Dendritic cell treated with granulocyte-macrophage colony-stimulating factor and Interleukin-4, amounts not matched to agents 40 ng/mL and 50 ng/mL, for 4 days (primary cell): ENCODE data around the gene VSTM2B.
"Not testable (repeated sequence)": the region's sequence is repeated elsewhere in the genome, so short reads cannot be mapped to it uniquely, and the experiment has no call there.

Experiments
- H3K27ac Mint-ChIP-seq: one replicate; pipeline ENCODE4 v1.8.0; 2022; ENCODE audit warnings: mild to moderate bottlenecking, mixed read lengths
- H3K27me3 Mint-ChIP-seq: one replicate; pipeline ENCODE4 v1.8.0; 2022; ENCODE audit warnings: mild to moderate bottlenecking, mixed read lengths
- H3K36me3 Mint-ChIP-seq: one replicate; pipeline ENCODE4 v1.8.0; 2022; ENCODE audit warnings: low read depth, mixed read lengths
- H3K4me1 Mint-ChIP-seq: one replicate; pipeline ENCODE4 v1.8.0; 2022; ENCODE audit warnings: low read depth, mixed read lengths
- H3K4me3 Mint-ChIP-seq: one replicate; pipeline ENCODE4 v1.8.0; 2022; ENCODE audit warnings: mild to moderate bottlenecking, moderate library complexity, mixed read lengths
- H3K9me3 Mint-ChIP-seq: one replicate; pipeline ENCODE4 v1.8.0; 2022; ENCODE audit warnings: mixed read lengths
- intact Hi-C: fragments of 100-400 bp; cut with micrococcal nuclease; formaldehyde crosslinking; loops from one replicate; pipeline ENCODE4 v1.15.0; 2022

VSTM2B gene

GRCh38 chr19:29525901-29526729, at the start of gene VSTM2B:
Gene VSTM2B (plus strand): TSS chr19:29525994. CDS start chr19:29526584, 590 bp downstream.
- H3K9me3 Mint-ChIP-seq, result no peaks in the 10 kb centered on the region
- no peak within 1 kb of the TSS for H3K4me3 Mint-ChIP-seq
- no peaks in the 10 kb centered on the region for H3K36me3 Mint-ChIP-seq
- no peak within 1 kb of the TSS for H3K27ac Mint-ChIP-seq
- H3K4me1 Mint-ChIP-seq, result peaks cover 7% of the 10 kb centered on the region
- intact Hi-C loops, result no loop called here
- peaks cover 70% of the 10 kb centered on the region for H3K27me3 Mint-ChIP-seq

- H3K9me3 Mint-ChIP-seq, result peaks cover 22% of the 10 kb centered on the region
- no peaks in the 10 kb centered on the region for H3K36me3 Mint-ChIP-seq
- H3K27ac Mint-ChIP-seq, result no peak overlapping the region
- intact Hi-C loops, result no loop called here
- no peaks in the 10 kb centered on the region for H3K4me1 Mint-ChIP-seq
- H3K27me3 Mint-ChIP-seq, result no peaks in the 10 kb centered on the region
- H3K4me3 Mint-ChIP-seq, result no peak overlapping the region
Observed at GRCh38 chr19:29476528-29476927, 49.3 kb upstream of the VSTM2B start.

GRCh38 chr19:29477831-29478577, 47.8 kb upstream of the VSTM2B start:
- H3K27me3 Mint-ChIP-seq, result no peaks in the 10 kb centered on the region

GRCh38 chr19:29478578-29479565, 46.9 kb upstream of the VSTM2B start:
- Mint-ChIP-seq H3K9me3 (peaks cover 33% of the 10 kb centered on the region), H3K36me3 (no peaks in the 10 kb centered on the region), H3K27me3 (no peaks in the 10 kb centered on the region), H3K4me3 (no peak overlapping the region), H3K4me1 (no peaks in the 10 kb centered on the region), H3K27ac (no peak overlapping the region)
- intact Hi-C loops, result no loop called here

More at GRCh38 chr19:29477831-29478577, 47.8 kb upstream of the VSTM2B start:
- intact Hi-C loops, result no loop called here
- Mint-ChIP-seq H3K9me3 (peaks cover 33% of the 10 kb centered on the region), H3K4me1 (no peaks in the 10 kb centered on the region), H3K36me3 (no peaks in the 10 kb centered on the region), H3K27ac (no peak overlapping the region), H3K4me3 (no peak overlapping the region)

GRCh38 chr19:29479941-29480340, 45.9 kb upstream of the VSTM2B start:
- Mint-ChIP-seq H3K27me3 (no peaks in the 10 kb centered on the region), H3K4me3 (no peak overlapping the region), H3K4me1 (no peaks in the 10 kb centered on the region), H3K27ac (no peak overlapping the region), H3K36me3 (no peaks in the 10 kb centered on the region), H3K9me3 (peaks cover 33% of the 10 kb centered on the region)
- intact Hi-C loops, result no loop called here

GRCh38 chr19:29480507-29480906, 45.3 kb upstream of the VSTM2B start:
- H3K4me3 Mint-ChIP-seq, result no peak overlapping the region
- no peaks in the 10 kb centered on the region for H3K36me3 Mint-ChIP-seq

GRCh38 chr19:29482855-29483640, 42.7 kb upstream of the VSTM2B start:
- intact Hi-C loops, result no loop called here
- Mint-ChIP-seq H3K4me1 (no peaks in the 10 kb centered on the region), H3K4me3 (no peak overlapping the region), H3K27me3 (no peaks in the 10 kb centered on the region), H3K27ac (no peak overlapping the region), H3K36me3 (no peaks in the 10 kb centered on the region), H3K9me3 (peaks cover 33% of the 10 kb centered on the region)

More at GRCh38 chr19:29480507-29480906, 45.3 kb upstream of the VSTM2B start:
- H3K27ac Mint-ChIP-seq, result no peak overlapping the region
- no peaks in the 10 kb centered on the region for H3K27me3 Mint-ChIP-seq
- peaks cover 33% of the 10 kb centered on the region for H3K9me3 Mint-ChIP-seq
- no peaks in the 10 kb centered on the region for H3K4me1 Mint-ChIP-seq
- intact Hi-C loops, result no loop called here

GRCh38 chr19:29483641-29483920, 42.2 kb upstream of the VSTM2B start:
- no peak overlapping the region for H3K27ac Mint-ChIP-seq
- no peak overlapping the region for H3K4me3 Mint-ChIP-seq
- no peaks in the 10 kb centered on the region for H3K27me3 Mint-ChIP-seq
- peaks cover 33% of the 10 kb centered on the region for H3K9me3 Mint-ChIP-seq
- no peaks in the 10 kb centered on the region for H3K36me3 Mint-ChIP-seq
- H3K4me1 Mint-ChIP-seq, result no peaks in the 10 kb centered on the region
- intact Hi-C loops, result no loop called here

GRCh38 chr19:29483944-29484581, 41.7 kb upstream of the VSTM2B start:
- no peaks in the 10 kb centered on the region for H3K27me3 Mint-ChIP-seq
- H3K4me3 Mint-ChIP-seq, result no peak overlapping the region
- peaks cover 33% of the 10 kb centered on the region for H3K9me3 Mint-ChIP-seq
- intact Hi-C loops, result no loop called here
- no peaks in the 10 kb centered on the region for H3K4me1 Mint-ChIP-seq
- H3K36me3 Mint-ChIP-seq, result no peaks in the 10 kb centered on the region
- H3K27ac Mint-ChIP-seq, result no peak overlapping the region

- no peaks in the 10 kb centered on the region for H3K36me3 Mint-ChIP-seq
- intact Hi-C loops, result no loop called here
- peaks cover 27% of the 10 kb centered on the region for H3K9me3 Mint-ChIP-seq
- H3K27ac Mint-ChIP-seq, result no peak overlapping the region
- H3K27me3 Mint-ChIP-seq, result no peaks in the 10 kb centered on the region
- H3K4me1 Mint-ChIP-seq, result no peaks in the 10 kb centered on the region
- no peak overlapping the region for H3K4me3 Mint-ChIP-seq
Observed at GRCh38 chr19:29484876-29485275, 40.9 kb upstream of the VSTM2B start.

GRCh38 chr19:29485293-29485692, 40.5 kb upstream of the VSTM2B start:
- Mint-ChIP-seq H3K27me3 (no peaks in the 10 kb centered on the region), H3K36me3 (no peaks in the 10 kb centered on the region), H3K27ac (no peak overlapping the region), H3K4me3 (no peak overlapping the region), H3K4me1 (no peaks in the 10 kb centered on the region), H3K9me3 (peaks cover 23% of the 10 kb centered on the region)
- intact Hi-C loops, result no loop called here

- H3K36me3 Mint-ChIP-seq, H3K27me3 Mint-ChIP-seq, H3K4me1 Mint-ChIP-seq, H3K9me3 Mint-ChIP-seq, intact Hi-C loops, H3K27ac Mint-ChIP-seq, H3K4me3 Mint-ChIP-seq: not testable (repeated sequence)
Observed at GRCh38 chr19:29486961-29487360, 38.8 kb upstream of the VSTM2B start.

- Mint-ChIP-seq H3K27me3 (peaks cover 9% of the 10 kb centered on the region), H3K9me3 (peaks cover 2% of the 10 kb centered on the region), H3K4me3 (no peak overlapping the region), H3K4me1 (no peaks in the 10 kb centered on the region), H3K36me3 (no peaks in the 10 kb centered on the region), H3K27ac (no peak overlapping the region)
- intact Hi-C loops, result no loop called here
Observed at GRCh38 chr19:29487432-29487831, 38.4 kb upstream of the VSTM2B start.
